ENCODE measurements around the gene SLC22A6.

SLC22A6 gene

GRCh38 chr11:62930157-62930556, 54.6 kb downstream of the SLC22A6 start:
- no peak for DNase-seq

- DNase-seq = peak; percentile 27
Observed at GRCh38 chr11:62928011-62928410, 56.8 kb downstream of the SLC22A6 start.

DNA sequence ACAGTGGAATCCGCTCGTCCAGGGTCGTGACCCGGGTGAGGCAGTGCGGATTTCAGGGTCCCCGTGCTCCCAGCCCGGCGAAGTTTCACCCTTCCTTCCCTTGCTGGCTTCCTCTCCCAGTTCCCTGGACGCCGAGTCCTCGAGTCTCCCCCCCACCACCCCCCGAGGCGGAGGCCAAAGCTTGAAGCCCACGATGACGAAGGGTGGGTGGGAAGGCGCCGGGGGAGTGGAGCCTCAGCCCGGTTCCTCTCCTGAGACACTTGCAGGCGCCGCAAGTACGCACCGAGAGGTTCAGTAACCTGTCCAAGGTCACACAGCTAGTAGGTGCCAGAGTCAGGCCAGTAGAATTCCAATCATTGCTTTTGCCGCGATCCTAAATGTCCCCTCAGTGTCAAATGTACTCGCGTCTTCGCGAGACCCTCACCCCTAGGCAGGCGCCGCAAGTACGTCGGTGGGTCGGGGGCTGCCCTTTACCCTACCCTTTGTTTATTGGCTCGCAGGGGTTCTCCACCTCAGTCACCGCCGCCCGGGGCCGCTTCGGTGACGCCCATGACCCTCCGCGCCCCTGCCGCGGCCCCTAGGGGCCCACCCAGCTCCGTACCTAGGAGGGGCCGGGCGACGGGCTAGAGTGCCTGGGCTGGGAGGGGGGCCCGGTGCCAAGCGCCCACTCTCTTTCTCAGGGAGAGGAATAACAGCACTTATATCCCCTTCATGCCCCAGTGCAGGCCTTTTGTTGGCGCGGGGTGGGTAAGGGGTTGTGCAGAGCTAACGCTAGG, 57.9 kb downstream of the SLC22A6 start:
- DNase-seq = no peak

All from NCI-H69 (cell line).